Hypothalamus (tissue), 51 donors: Measurements from ENCODE around the gene CFAP410.

Experiments used
- DNase-seq, 51 donors: peaks; one replicate each; lab custom pipeline; 2025; lab: John Stamatoyannopoulos, UW

Gene CFAP410

DNA sequence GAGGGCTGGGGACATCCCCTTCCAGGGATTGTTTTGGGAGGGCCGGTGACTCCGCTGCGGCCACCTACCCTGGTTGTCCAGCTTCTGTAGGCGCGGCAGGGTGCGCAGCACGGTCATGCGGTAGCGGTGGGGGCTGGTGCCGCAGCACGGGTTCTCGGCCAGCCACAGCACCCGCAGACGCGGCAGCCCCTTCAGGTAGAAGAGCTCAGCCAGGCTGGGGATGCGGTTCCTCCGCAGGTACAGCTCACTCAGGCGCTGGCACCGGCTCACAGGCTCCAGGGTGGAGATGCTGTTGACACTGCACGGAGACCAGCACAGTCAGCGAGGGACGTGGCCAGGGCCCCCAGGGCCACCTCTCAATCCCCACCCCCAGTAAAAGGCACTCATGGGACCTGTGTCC is 6.2 kb downstream of the CFAP410 start:
- no peak for DNase-seq

DNA sequence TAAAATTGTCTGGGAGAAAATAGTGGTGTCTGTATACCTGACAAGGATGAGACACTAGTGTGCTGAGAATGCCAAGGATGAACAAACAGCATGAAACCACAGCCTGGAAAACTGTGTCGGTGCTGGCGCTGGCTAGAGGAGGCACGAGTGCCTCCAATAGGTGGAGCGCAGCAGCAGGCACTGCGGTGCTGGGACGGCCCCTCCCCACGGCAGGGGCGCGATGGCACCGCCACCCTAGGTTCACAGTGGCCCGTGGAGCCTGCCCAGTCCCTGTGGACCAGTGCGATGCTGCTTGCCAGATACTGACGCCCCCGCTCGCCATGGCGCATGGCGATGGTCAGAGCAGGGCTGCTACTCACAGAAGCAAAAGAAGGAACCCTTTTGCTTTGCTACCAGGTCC is 6.8 kb downstream of the CFAP410 start:
- DNase-seq = no peak

DNA sequence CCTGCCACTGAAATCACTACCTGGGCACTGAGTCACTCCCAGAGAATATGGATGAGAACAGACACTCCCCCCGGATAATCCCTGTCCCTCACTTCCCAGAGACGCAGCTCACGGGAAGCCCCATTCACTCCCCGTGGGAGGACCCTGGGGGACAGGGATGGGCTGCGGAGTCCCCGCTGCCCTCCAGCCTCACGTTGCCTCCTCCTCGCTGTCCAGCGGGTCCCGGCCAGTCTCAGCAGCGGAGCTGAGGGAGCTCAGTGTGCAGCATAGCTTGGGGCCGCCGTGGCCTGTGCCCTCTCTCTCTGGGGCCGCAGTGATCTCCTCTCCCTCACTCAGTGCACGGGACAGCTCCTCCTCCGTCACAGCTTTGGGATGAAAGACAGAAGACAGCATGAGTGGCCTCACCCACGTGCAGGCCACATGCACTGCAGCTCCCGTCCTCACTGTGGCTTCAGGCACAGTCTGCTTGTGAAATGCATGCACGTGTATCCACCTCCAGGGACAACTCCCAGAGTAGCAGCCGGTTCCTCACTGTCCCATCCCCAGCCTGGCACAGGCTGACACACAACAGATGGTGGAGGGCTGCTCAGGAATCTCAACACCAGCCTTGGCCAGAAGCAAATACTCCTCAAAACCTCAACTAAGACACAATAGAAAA is 7.4 kb downstream of the CFAP410 start:
- no peak for DNase-seq

DNA sequence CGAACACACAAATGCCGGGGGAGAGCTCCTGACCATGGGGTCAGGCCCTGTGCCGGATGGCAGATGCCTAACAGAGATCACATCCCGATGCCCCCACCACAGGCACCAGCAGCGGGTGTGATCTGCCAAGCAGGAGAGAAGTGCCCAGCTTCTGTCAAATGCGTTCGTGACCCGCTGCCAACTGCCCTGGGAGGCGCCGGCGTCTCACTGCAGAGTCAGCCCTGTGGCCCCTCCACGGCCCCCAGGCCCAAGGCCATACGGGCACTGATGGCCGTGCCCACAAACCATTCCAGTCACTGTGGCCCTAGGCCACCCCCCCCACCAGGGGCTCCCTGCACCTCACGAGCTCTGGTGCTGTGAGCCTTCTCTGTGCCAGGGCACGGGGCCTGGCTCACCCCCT is 8.0 kb downstream of the CFAP410 start:
- no peak for DNase-seq

DNA sequence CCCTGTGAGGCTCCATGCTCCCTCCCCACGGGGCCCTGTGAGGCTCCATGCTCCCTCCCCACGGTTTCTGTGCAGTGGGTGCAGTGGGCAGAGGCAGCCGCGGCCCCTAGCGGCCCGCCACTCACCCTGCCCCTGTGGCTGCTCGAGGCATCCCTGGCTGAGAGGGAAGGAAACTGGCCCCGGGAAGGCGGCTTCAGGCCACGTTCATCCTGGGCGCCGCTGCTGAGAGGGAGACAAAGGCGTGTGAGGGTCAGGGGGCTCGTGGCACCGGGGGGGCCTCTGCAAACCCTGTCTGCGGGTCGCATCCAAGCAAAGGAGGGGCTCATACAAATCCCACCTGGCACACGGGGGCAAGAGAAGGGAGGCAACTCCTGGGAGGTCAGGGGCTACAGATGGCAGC is 8.5 kb downstream of the CFAP410 start:
- DNase-seq = no peak

DNA sequence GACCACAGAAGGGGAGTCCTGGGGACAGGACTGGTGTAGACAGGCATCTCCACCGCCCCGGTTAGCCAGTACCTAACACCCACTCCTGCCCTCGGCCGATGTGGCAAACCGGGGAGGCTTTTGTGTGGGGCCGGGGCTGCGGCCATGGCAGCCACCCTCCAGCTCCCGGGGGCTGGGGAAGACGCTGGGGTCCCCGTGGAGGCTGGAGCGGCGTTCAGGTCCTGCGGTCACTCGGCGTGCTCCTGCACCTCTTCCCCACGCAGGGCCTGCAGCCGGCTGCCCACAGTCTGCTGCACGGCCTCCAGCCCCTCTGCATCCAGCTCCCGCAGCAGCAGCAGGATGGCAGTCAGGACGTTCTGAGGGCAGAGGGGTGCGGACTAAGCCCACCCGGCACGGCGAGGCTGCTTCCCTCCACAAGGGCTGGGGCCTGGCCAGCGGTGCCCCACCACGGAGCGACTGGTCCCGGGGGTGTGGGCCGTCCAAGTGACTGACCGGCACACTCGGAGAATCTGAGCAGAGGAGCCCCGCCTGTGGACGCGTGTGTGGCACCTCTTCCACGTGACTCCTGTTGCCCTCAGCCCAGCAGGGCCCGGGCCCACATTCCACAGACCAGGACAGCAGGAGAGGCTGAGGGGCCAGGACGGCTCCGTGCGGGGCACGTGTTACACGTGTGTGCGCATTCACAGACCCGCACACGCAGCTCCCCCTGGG is 9.1 kb downstream of the CFAP410 start:
- DNase-seq = no peak

DNA sequence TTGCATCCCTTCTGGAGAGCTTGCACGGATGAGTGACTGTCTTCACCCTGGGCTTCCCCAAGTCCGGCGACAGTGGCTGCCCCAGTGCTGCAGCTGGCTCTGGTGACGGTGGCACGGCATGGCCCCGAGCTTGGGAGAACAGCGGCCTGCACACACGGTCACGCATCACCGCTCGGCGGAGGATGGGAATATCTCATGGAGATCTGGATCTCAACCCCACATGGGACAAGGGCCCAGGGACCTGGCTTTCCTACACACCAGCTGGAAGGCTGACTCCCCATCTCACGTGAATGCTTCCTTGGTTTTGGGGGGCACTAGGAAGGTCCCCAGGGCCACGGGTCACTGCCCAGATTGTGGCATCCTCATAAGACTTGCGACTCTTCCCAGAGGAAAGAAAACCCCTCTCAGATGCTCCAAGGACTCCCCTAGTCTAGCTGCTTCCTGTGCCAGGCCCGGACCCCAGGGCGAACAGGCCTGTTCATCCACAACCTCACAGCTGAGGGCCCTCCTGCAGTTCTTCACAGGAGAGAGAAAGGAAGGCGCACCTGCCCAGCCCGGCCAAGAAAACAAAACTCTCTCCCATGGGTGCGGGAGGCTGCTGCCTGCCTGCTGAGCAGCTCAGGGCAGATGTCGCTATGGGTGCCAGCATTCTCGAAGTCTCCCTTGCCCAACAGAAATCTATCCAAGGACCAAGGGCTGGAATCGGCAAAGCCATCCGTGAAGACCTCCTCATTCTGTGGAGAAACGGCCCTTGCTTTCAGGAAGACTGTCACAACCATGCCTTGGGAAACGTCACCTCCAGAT is 9.9 kb downstream of the CFAP410 start:
- DNase-seq = peak in 12 of 51 donors; percentile 11 to 59 (median 40)

DNA sequence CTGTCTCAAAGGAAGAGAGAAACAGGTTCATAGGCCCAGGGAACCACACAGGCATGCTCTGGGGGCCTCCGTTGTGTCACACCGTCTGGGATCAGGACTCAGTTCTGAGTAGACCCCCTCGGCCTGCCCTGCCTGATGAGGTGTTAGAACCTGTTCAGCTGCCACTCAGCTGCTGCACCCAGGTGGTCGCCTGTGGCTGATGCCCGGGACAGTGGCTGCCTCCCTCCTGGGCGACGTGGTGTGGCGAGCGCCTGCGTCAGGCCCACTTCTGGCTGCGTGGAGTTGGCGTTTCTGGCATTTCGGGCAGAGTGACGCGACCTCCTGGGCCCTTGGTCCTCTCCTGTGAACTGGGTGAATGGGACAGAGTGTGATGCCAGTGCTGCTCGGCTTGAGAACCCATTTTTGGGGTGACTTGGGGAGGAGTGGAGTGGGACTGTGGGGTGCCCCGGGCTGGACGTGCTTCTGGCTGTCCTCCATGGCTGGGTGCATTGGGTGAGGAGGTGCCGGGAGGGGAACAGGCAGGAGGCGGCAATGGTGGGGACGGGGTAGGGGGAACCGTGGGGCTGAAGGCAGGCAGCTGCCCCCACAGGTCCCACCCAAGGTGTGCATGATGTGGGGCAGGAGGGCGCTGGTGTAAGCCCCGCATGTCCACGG is 10.8 kb downstream of the CFAP410 start:
- DNase-seq = no peak

DNA sequence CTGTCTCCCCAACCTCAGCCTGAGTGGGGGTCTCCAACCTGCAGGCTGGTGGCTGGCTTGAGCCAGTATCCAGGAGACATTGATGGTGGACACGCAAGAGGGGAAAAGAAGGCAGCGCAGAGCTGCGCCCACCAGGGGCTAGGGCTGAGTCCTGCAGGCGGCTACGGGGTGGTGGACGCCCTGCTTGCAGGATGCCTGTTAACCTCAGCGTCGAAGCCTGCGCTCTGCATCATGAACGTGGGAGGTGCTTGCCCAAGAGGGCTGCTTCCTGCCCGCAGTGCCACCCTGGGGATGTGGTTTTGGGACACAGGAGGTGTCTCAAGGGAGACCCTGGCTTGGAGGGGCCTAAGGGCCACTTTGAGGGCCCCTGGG is 11.6 kb downstream of the CFAP410 start:
- no peak for DNase-seq

DNA sequence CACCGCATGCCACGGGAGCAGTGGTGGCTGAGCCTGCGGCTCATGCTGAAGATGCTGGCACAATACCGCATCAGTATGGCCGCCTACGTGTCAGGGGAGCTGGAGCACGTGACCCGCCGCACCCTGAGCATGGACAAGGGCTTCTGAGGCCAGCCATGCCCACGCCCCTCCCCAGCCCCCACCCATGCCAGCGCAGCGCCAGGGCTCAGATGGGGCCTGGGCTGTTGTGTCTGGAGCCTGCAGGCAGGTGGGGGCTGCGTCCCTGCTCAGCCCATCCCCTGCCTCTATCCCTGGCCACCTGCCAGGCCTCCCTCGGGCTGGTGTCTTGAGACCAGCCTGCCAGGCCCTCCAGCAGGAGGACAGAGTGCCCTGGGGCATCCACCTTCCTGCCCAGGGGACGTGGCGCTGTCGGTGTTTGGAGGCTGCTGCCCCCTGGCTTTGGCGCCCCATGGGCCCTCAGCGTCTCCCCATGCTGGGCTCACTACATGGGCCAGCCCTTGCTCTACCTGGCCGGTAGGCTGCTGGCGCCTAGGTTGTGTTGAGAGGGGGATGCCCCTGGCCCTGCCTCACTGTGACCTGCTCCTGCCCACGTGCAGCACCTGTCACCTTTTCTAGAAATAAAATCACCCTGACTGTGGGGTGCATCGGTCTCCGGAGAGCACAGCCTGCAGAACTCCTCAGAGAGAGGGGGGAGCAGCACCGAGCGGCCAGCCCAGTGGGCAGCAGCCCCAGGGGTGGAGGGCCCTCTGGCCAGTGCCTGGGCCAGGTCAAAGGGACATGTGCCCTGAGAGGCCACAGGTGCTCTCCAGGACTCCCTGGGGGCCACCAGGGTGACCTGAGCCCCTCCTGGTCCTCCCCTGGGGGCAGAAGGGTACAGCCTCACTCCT is 12.2 kb downstream of the CFAP410 start:
- no peak for DNase-seq

DNA sequence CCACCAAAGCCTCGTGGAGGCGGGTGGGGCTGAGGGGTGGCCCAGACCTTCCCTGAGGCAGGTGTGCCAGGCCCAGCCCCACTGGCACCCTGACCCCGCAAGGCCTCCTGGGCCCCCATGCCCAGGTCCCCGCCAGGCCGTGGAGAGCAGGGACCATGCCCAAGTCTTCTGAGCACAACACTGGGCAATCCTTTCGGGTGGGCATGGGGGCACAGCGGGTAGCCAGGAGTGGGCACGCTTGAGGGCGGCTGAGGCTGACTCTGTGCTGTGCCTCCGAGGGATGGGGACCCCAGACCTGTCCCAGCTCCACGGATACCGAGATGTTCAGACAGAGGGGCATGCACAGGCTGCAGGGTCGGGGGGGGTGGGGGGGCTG is 12.9 kb downstream of the CFAP410 start:
- no peak for DNase-seq

DNA sequence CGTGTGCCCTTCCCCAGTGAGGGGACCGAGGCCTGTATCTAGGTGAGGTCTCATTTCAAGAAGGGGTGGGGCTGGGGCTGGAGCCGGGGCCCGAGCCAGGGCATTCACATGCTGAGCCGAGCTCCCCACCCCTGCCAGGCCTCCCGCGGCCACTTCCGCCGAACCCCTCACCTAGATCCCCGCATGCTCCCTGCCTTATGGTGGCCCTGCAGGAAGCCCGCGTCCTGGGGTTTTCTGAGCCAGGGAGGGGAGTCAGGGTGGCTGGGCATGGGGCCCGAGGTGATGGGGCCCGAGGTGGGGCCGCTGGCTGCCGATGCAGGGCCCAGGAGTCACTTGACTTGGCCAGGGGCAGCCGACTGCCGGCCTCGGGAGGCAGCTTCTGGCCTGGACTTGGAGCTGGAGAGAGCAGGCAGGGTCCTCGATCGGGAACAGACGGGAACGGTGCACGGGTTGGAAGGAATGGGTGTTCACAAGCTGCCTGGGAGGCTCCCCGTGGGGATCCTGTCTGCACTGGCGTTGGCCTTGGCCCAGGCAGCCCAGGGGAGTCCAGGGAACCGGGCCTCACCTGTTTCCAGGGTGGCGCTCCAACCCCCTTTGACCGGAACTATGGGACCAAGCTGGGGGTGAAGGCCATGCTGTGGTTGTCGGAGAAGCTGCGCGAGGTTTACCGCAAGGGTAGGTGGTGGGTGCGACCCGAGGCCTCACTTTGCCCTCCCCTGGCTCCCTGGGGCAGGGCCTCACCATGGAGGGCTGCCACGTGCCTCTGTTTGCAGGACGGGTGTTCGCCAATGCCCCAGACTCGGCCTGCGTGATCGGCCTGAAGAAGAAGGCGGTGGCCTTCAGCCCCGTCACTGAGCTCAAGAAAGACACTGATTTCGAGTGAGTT is 13.6 kb downstream of the CFAP410 start:
- no peak for DNase-seq

DNA sequence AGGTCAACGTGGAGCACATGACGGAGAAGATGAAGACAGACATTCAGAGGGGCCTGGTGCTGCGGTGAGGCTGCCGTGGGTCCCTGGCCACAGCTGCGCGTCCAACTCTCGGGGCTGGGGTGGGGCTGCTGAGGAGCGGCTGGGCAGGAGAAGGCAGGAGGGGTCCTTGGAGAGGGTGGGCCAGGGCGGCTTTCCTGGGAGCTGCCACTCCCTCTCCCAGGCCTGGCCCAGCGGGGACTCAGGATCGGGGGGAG is 14.4 kb downstream of the CFAP410 start:
- DNase-seq = no peak

DNA sequence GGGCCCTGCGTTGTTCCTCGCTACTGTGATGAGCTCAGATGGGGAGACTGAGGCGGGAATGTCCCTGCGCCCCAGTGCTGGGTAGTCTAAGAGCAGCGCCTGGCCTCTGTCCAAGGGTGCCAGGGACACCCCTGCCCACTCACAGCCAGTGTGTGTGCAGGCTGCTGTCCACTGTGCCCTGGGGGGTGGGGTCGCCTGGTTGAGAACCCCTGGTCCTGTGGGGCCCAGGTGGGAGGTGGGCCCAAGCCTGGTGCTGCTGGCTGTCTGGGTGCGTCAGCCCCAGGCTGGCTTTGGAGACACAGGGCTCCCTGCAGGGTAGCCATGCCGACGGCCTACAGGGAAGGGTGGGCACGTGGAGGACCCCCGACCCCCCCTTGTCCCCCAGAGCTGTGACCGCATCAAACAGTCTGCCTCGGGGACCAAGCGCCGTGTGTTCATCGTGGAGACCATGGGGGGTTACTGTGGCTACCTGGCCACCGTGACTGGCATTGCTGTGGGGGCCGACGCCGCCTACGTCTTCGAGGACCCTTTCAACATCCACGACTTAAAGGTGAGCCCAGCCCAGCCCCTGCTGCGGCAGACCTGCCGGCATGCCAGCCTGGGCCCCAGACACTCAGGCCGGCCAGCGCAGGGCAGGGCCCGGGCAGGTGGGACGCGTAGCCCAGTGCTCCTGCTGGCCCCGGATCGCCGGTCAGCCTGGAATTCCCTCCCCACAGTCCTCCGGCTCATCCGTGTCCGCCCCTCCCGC is 14.9 kb downstream of the CFAP410 start:
- DNase-seq = no peak

DNA sequence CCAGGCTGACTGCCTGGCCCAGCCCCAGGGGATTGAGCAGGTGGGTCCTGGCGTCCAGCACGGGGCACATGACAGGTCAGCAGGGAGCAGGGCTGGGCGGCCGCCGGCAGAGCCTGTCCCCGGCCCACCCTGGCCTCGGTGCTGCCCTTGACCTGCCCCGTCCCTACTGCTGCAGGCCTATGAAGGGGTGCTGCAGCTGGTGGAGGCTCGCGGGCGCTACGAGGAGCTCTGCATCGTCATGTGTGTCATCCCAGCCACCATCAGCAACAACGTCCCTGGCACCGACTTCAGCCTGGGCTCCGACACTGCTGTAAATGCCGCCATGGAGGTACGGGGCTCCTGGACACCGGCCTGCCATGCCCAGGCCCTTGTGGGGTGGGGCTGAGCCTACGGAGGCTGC is 15.6 kb downstream of the CFAP410 start:
- no peak for DNase-seq

DNA sequence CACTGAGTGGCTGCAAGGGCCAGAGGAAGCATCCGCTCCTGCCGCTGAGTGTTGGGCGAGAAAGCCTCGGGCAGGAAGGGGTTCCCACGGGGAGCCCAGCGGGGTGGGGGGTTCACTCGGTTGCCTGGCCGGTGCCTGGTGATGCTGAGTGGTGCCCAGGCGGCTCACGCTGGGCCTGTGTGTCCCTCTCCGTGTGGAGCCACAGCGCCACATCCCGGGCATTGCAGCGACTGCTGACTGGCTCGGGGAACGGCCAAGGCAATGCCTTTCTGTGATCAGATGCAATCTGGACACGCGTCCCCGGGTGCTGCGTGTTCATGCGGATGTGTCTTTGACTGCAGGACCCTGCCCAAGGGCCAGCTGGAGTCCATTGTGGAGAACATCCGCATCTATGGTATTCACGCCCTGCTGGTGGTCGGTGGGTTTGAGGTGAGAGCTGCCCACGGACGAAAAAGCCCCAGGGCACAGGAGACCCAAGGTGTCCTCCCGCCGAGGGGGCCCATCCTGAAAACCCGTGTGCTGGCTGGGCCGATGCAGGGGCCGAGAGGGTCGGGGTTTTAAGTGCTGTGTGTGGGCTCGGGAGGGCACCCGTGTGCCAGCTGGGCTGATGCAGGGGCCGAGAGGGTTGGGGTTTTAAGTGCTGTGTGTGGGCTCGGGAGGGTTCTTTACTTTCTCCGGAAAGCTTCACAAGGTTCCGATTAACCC is 16.4 kb downstream of the CFAP410 start:
- DNase-seq = no peak

DNA sequence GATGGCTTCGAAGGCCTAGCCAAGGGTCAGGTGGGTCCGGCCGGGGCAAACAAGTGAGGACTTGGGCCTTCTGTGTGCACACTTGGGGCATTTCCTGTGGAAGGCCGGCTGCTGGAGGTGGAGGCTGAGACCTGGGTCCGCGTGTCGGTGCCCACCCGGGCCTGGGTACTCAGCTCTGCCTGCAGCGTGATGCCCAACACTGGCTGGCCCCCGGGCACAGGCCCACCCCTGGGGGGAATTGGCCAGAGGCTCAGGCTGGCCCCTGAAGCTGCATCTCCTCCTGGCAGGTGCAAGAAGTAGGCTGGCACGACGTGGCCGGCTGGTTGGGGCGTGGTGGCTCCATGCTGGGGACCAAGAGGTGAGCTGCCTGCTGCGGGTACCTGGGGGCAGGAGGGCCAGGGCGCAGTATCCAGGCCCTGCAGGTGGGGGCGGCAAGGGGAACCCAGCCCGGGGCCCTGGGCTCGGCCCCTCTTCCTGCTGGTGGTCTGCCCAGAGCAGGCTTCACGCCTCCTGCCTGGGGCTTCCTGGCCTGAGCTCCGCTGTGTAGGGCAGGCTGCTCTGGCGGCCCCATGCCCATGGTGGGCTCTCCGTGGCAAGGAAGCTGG is 17.2 kb downstream of the CFAP410 start:
- DNase-seq = no peak

DNA sequence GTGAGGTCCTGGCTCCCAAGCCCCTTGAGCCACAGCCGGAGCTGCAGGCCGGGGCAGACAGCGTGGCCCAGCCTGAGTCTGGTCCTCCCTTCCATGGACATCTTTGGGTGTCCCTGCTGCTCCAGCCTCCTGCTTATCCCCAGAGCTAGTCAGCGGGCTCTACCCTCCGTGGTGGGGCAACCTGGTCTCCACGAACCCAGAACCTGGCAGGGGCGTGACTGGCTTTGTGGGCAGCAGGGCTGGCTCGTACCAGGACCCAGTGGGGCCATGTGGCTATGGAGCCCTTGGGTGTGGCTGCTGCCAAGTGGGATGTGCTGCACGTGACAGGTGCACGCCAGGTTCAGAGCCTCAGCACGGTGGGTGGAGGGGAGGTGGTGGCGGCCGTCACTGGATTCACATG is 18.3 kb downstream of the CFAP410 start:
- DNase-seq = no peak
